K562 (cell line): ENCODE measurements around the gene SAXO2. TPM values are rescaled to one million over a fixed set of nuclear protein-coding genes. Genes with fewer than 3 reads are reported as not detected.

Experiments used
- ATAC-seq: fragments of 200-7000 bp; cut with Tn5 transposase; 3 replicates; pipeline ENCODE4 v1.9.1; 2020; ENCODE audit warnings: moderate library complexity
- BruUV-seq: library from RNA; stranded (reverse); fragments of 400-500 nt; replicated peaks from 2 replicates; lab custom pipeline; 2021; lab: Mats Ljungman, UMichigan
- CTCF ChIA-PET: fragments of 300-600 bp; formaldehyde crosslinking; extraction: SDS; loops from one replicate; lab custom pipeline; 2021; ENCODE audit warnings: low intra/inter-chr PET ratio; lab: Yijun Ruan, JAX
- POLR2A ChIA-PET: fragments of 300-600, 350-650 bp; sonication (Branson Sonifier 250); formaldehyde crosslinking; extraction: SDS; loops from one replicate; lab custom pipeline; 2021; ENCODE audit warnings: antibody characterized with exemption, inconsistent platforms; lab: Yijun Ruan, JAX
- DNase-seq, 4 experiments: peaks; one replicate each; pipeline versions ENCODE4 v3.0.0 to v3.0.0-alpha.2; 2011 to 2018; ENCODE audit warnings: low spot score in 3 of 4, mixed read lengths in 3 of 4; ENCODE audit errors: extremely low read depth in 1 of 4
- FAIRE-seq: peaks from 2 replicates; lab custom pipeline; 2011; peaks lifted over from hg19 to GRCh38; lab: Jason Lieb, UNC
- H2AFZ ChIP-seq: 2 replicates; pipeline ENCODE4 v1.6.0; 2011; ENCODE audit warnings: low read depth, low read length, control low read depth, inconsistent platforms
- H3K27ac ChIP-seq: fragments of 200-600 bp; 3 replicates; pipeline ENCODE4 v1.8.0; 2011; ENCODE audit warnings: low read depth, mild to moderate bottlenecking, control low read depth, inconsistent platforms, low read length, moderate library complexity, mixed read lengths; ENCODE audit errors: extremely low read depth
- H3K27me3 ChIP-seq, 2 experiments: fragments of 300-600 bp in 1 of 2; 2 replicates in 1 of 2; 3 replicates in 1 of 2; pipeline versions ENCODE4 v1.6.0 to v1.8.0; 2011; ENCODE audit warnings: inconsistent platforms in 2 of 2, low read length in 2 of 2, mild to moderate bottlenecking in 1 of 2, mixed read lengths in 1 of 2, moderate library complexity in 1 of 2; ENCODE audit not compliant: control insufficient read depth in 2 of 2, insufficient read depth in 2 of 2
- H3K36me3 ChIP-seq: fragments of 300-600 bp; 3 replicates; pipeline ENCODE4 v1.8.0; 2011; ENCODE audit warnings: mild to moderate bottlenecking, low read length, inconsistent platforms; ENCODE audit not compliant: control insufficient read depth, insufficient read depth
- H3K4me1 ChIP-seq, 2 experiments: fragments of 200-600 bp in 1 of 2; replicated peaks in 1 of 2; 2 replicates in 1 of 2; 3 replicates in 1 of 2; pipeline versions ENCODE4 v1.5.1 to v1.8.0; 2011; ENCODE audit warnings: inconsistent platforms in 2 of 2, low read length in 2 of 2, mild to moderate bottlenecking in 1 of 2, mixed read lengths in 1 of 2, moderate library complexity in 1 of 2; ENCODE audit not compliant: control insufficient read depth in 2 of 2, insufficient read depth in 2 of 2
- H3K4me2 ChIP-seq: 2 replicates; pipeline ENCODE4 v1.6.1; 2011; ENCODE audit warnings: low read length, control low read depth, inconsistent platforms, mixed read lengths; ENCODE audit not compliant: insufficient read depth
- H3K4me3 ChIP-seq: fragments of 200-600 bp; sonication (generic), shearing (Covaris generic); 2 replicates; pipeline ENCODE4 v1.5.1; 2016; ENCODE audit warnings: control low read depth, inconsistent platforms
- H3K79me2 ChIP-seq: fragments of 200-600 bp; 3 replicates; pipeline ENCODE4 v1.8.0; 2011; ENCODE audit warnings: low read length, inconsistent platforms; ENCODE audit not compliant: control insufficient read depth, insufficient read depth
- H3K9ac ChIP-seq, 2 experiments: 2 replicates each; pipeline versions ENCODE4 v1.6.0 to v1.6.1; 2011; ENCODE audit warnings: low read depth in 2 of 2, low read length in 2 of 2, control low read depth in 1 of 2, inconsistent platforms in 1 of 2, mild to moderate bottlenecking in 1 of 2, mixed read lengths in 1 of 2; ENCODE audit not compliant: insufficient read depth in 1 of 2
- H3K9me1 ChIP-seq: one replicate; pipeline ENCODE4 v1.6.0; 2011; ENCODE audit warnings: inconsistent platforms, mild to moderate bottlenecking, low read length, moderate library complexity; ENCODE audit not compliant: control insufficient read depth, insufficient read depth
- H3K9me3 ChIP-seq: replicated peaks from 2 replicates; pipeline ENCODE4 v1.5.1; 2011; ENCODE audit warnings: low read depth, low read length, inconsistent platforms; ENCODE audit not compliant: control insufficient read depth, insufficient read depth
- H4K20me1 ChIP-seq: replicated peaks from 2 replicates; pipeline ENCODE4 v1.6.1; 2011; ENCODE audit warnings: low read length, inconsistent platforms, mixed read lengths; ENCODE audit not compliant: control insufficient read depth, insufficient read depth
- ARID1B ChIP-seq: fragments of 450-650 bp; IDR thresholded peaks from 2 replicates; pipeline ENCODE4 v1.6.1; 2016; ENCODE audit warnings: antibody characterized with exemption, mild to moderate bottlenecking, inconsistent platforms
- C11orf30 ChIP-seq: fragments of 450-650 bp; IDR thresholded peaks from 2 replicates; pipeline ENCODE4 v1.6.1; 2016; ENCODE audit warnings: low read depth, mild to moderate bottlenecking
- EP400 ChIP-seq: fragments of 450-650 bp; IDR thresholded peaks from 2 replicates; pipeline ENCODE4 v1.6.1; 2017; ENCODE audit warnings: antibody characterized with exemption, mild to moderate bottlenecking, moderate library complexity
- MEIS2 ChIP-seq: fragments of 450-650 bp; IDR thresholded peaks from 2 replicates; pipeline ENCODE4 v1.6.1; 2014; ENCODE audit warnings: mild to moderate bottlenecking; ENCODE audit not compliant: partially characterized antibody
- PBX2 ChIP-seq, 2 experiments: IDR thresholded peaks in 1 of 2; conservative IDR thresholded peaks in 1 of 2; 2 replicates each; pipeline ENCODE4 v1.6.1; 2016; ENCODE audit warnings: low read depth in 2 of 2, mild to moderate bottlenecking in 1 of 2, missing compliant biosample characterization in 1 of 2, missing genetic modification characterization in 1 of 2, moderate library complexity in 1 of 2
- WGBS: fragments of 100-300 bp; shearing (Covaris generic); methylation state at CpG from one replicate; pipeline ENCODE4 v1.1.6; 2016; ENCODE audit warnings: low coverage, mixed read lengths; ENCODE audit not compliant: insufficient coverage; ENCODE audit errors: missing lambda C conversion rate; 5-methylcytosine and 5-hydroxymethylcytosine counted together
- in situ Hi-C: fragments of 300-500 bp; cut with MboI; formaldehyde crosslinking; loops from 4 replicates; pipeline ENCODE4 v1.15.0; 2018; ENCODE audit warnings: inconsistent platforms, mixed read lengths
- intact Hi-C: fragments of 100-400 bp; cut with micrococcal nuclease; formaldehyde crosslinking; loops from 2 replicates; pipeline ENCODE4 v1.14.2; 2022
- polyA plus RNA-seq, 8 experiments: library from polyadenylated mRNA; depleted of rRNA in 4 of 8; stranded (reverse) in 5 of 8; unstranded in 3 of 8; fragments of >200 nt; fragmentation: Nextera tagmentation in 2 of 8; fragmentation: Illumina TruSeq in 1 of 8; extraction: Ambion mirVana in 2 of 8; extraction: Trizol in 1 of 8; gene quantifications; 2 replicates each; pipeline versions ENCODE4 v1.2.1 to v1.2.3, GENCODE V29; 2011 to 2014; ENCODE audit warnings: inconsistent platforms in 1 of 8, missing spikeins in 1 of 8
- total RNA-seq, 7 experiments: library from RNA; depleted of rRNA in 6 of 7; stranded (reverse); fragments of >200 nt in 6 of 7; fragmentation: Illumina TruSeq in 2 of 7; extraction: Trizol in 2 of 7; gene quantifications; 2 replicates each; pipeline versions ENCODE4 v1.2.1 to v1.2.3, GENCODE V29; 2011 to 2021; ENCODE audit warnings: low replicate concordance in 1 of 7

The SAXO2 gene
- total and polyA plus RNA-seq, 9 of the 15 experiments (the other 6 are each of a cell fraction or from before 2014, with no cell fraction given), result 3.1 to 14.2 (median 8.2) TPM

GRCh38 chr15:82312586-82313349 is 50.1 kb downstream of the SAXO2 start:
- FAIRE-seq, result no peak
- Histone ChIP-seq H3K9ac (no peak overlapping the region), H3K79me2 (no peaks in the 10 kb centered on the region), H3K27me3 (peaks cover 0 to under 1% of the 10 kb centered on the region in 2 experiments; a peak in 2 of 5 replicates), H3K4me2 (no peak overlapping the region), H3K27ac (no peak overlapping the region), H3K9me3 (no peaks in the 10 kb centered on the region), H2AFZ (no peak overlapping the region), H3K4me1 (peaks cover 3 to 23% of the 10 kb centered on the region in 2 experiments; a peak in 3 of 5 replicates), H3K9me1 (no peaks in the 10 kb centered on the region), H4K20me1 (no peaks in the 10 kb centered on the region), H3K4me3 (no peak overlapping the region), H3K36me3 (no peaks in the 10 kb centered on the region)
- no peak for DNase-seq
- no peak for TF ChIP-seq C11orf30
- no peak for TF ChIP-seq ARID1B
- peak; percentile 43 for TF ChIP-seq MEIS2
- no peak for TF ChIP-seq EP400
- no peak for TF ChIP-seq PBX2 (CRISPR knock-in tag; IDR thresholded peaks at IDR 0.05; ENCODE audit: low read depth)
- TF ChIP-seq PBX2 (tag; conservative IDR thresholded peaks at IDR 0.05; ENCODE audit: low read depth), result peak; percentile 91
- BruUV-seq, result no TSS peak
- in situ Hi-C loops (no loop called here), intact Hi-C loops (no loop called here)
- POLR2A ChIA-PET, result no interaction called here
- CTCF ChIA-PET, result no interaction called here
- WGBS, result 26% methylated on average over 6 of the region's 8 CpGs
- ATAC-seq, result no peak
